Measurements from ENCODE around the gene TUBGCP3.
"Not testable (repeated sequence)": the region's sequence is repeated elsewhere in the genome, so short reads cannot be mapped to it uniquely, and the experiment has no call there.

The TUBGCP3 gene

GRCh38 chr13:112526146-112526853 is 61.7 kb downstream of the TUBGCP3 start:
- DNase-seq (ENCODE audit: low spot score), result no peak

GRCh38 chr13:112525356-112525945 is 62.5 kb downstream of the TUBGCP3 start:
- DNase-seq (ENCODE audit: low spot score), result no peak

GRCh38 chr13:112522578-112522977 is 65.4 kb downstream of the TUBGCP3 start:
- DNase-seq (ENCODE audit: low spot score), result no peak

- DNase-seq (ENCODE audit: low spot score), result no peak
These were observed 66.8 kb downstream of the TUBGCP3 start for GRCh38 chr13:112521073-112521685.

GRCh38 chr13:112519517-112520060 is 68.4 kb downstream of the TUBGCP3 start:
- DNase-seq (ENCODE audit: low spot score), result no peak

GRCh38 chr13:112516218-112516617 is 71.7 kb downstream of the TUBGCP3 start:
- no peak for DNase-seq (ENCODE audit: low spot score)

GRCh38 chr13:112513761-112514160 is 74.2 kb downstream of the TUBGCP3 start:
- DNase-seq (ENCODE audit: low spot score), result no peak

- DNase-seq (ENCODE audit: low spot score), result no peak
These were observed 76.8 kb downstream of the TUBGCP3 start for GRCh38 chr13:112510987-112511685.

- peak; percentile 68 for DNase-seq (ENCODE audit: low spot score)
These were observed 77.8 kb downstream of the TUBGCP3 start for GRCh38 chr13:112510002-112510780.

- no peak for DNase-seq (ENCODE audit: low spot score)
These were observed 78.8 kb downstream of the TUBGCP3 start for GRCh38 chr13:112509190-112509589.

- no peak for DNase-seq (ENCODE audit: low spot score)
These were observed 81.9 kb downstream of the TUBGCP3 start for GRCh38 chr13:112506046-112506445.

- DNase-seq (ENCODE audit: low spot score), result no peak
These were observed 91.8 kb downstream of the TUBGCP3 start for GRCh38 chr13:112496166-112496565.

GRCh38 chr13:112495465-112495864 is 92.5 kb downstream of the TUBGCP3 start:
- no peak for DNase-seq (ENCODE audit: low spot score)

- no peak for DNase-seq (ENCODE audit: low spot score)
These were observed 98.8 kb downstream of the TUBGCP3 start for GRCh38 chr13:112489199-112489598.

GRCh38 chr13:112488343-112489050 is 99.5 kb downstream of the TUBGCP3 start:
- DNase-seq (ENCODE audit: low spot score), result not testable (repeated sequence)

- DNase-seq (ENCODE audit: low spot score), result no peak
These were observed 100.8 kb downstream of the TUBGCP3 start for GRCh38 chr13:112487127-112487517.

- no peak for DNase-seq (ENCODE audit: low spot score)
These were observed 101.4 kb downstream of the TUBGCP3 start for GRCh38 chr13:112486386-112487126.

GRCh38 chr13:112485814-112486213 is 102.1 kb downstream of the TUBGCP3 start:
- DNase-seq (ENCODE audit: low spot score), result not testable (repeated sequence)

- no peak for DNase-seq (ENCODE audit: low spot score)
These were observed 104.7 kb downstream of the TUBGCP3 start for GRCh38 chr13:112483299-112483698.

- no peak for DNase-seq (ENCODE audit: low spot score)
These were observed 106.5 kb downstream of the TUBGCP3 start for GRCh38 chr13:112481458-112481857.

Measured in globus pallidus (tissue), 1 donor.